Esophagus squamous epithelium (tissue), 4 donors: Measurements from ENCODE around the gene KRT84.

Experiments used
- CTCF ChIP-seq, 6 experiments: fragments of 450-650 bp in 4 of 6; fragments of 200-600 bp in 2 of 6; sonication (generic) in 2 of 6; IDR thresholded peaks; one replicate each; pipeline ENCODE4 v1.5.1; 2016 to 2019; ENCODE audit warnings: antibody characterized with exemption in 6 of 6, mild to moderate bottlenecking in 4 of 6, moderate library complexity in 4 of 6
- POLR2A ChIP-seq, 4 donors: fragments of 450-650 bp; IDR thresholded peaks; one replicate each; pipeline ENCODE4 v1.6.1; 2017; ENCODE audit warnings: antibody characterized with exemption in 4 of 4, mild to moderate bottlenecking in 4 of 4, moderate library complexity in 3 of 4

- TF ChIP-seq CTCF (IDR thresholded peaks at IDR 0.05), result no peak
- TF ChIP-seq POLR2A (IDR thresholded peaks at IDR 0.05), result no peak
These were observed 22.3 kb downstream of the KRT84 start for GRCh38 chr12:52363111-52363679.
